Prostate gland (tissue), 2 donors: ENCODE measurements around the gene PDILT. TPM values are rescaled to one million over a fixed set of nuclear protein-coding genes. Genes with fewer than 3 reads are reported as not detected.
A peak's percentile ranks its signal among the peaks of the same experiment; 100 is the strongest.

Source experiments
- DNase-seq: peaks from one replicate; pipeline ENCODE4 v3.0.0-alpha.2; 2019; ENCODE audit warnings: low spot score
- H3K27ac ChIP-seq, 2 donors: fragments of 200-600 bp; sonication (generic); 2 replicates each; pipeline ENCODE4 v1.5.1; 2017 to 2019
- H3K27me3 ChIP-seq: fragments of 200-600 bp; sonication (generic); replicated peaks from 2 replicates; pipeline ENCODE4 v1.5.1; 2019; ENCODE audit not compliant: insufficient read depth
- H3K36me3 ChIP-seq, 2 donors: fragments of 200-600 bp; sonication (generic); 1 replicate in 1 of 2; 2 replicates in 1 of 2; pipeline versions ENCODE4 v1.5.1 to v1.8.1; 2017 to 2019
- H3K4me1 ChIP-seq: fragments of 200-600 bp; sonication (generic); replicated peaks from 2 replicates; pipeline ENCODE4 v1.5.1; 2019
- H3K4me3 ChIP-seq, 2 donors: fragments of 200-600 bp; sonication (generic); 2 replicates each; pipeline ENCODE4 v1.5.1; 2017 to 2019
- H3K9me3 ChIP-seq: fragments of 200-600 bp; sonication (generic); 2 replicates; pipeline ENCODE4 v1.5.1; 2017
- POLR2A ChIP-seq: fragments of 450-650 bp; IDR thresholded peaks from one replicate; pipeline ENCODE4 v1.6.1; 2016; ENCODE audit warnings: antibody characterized with exemption, mild to moderate bottlenecking
- POLR2AphosphoS5 ChIP-seq: sonication (generic); formaldehyde crosslinking; IDR thresholded peaks from one replicate; pipeline ENCODE4 v1.6.1; 2017; ENCODE audit warnings: antibody characterized with exemption
- WGBS: methylation state at CpG from one replicate; pipeline ENCODE4 v1.1.5; 2018; 5-methylcytosine and 5-hydroxymethylcytosine counted together
- intact Hi-C: fragments of 100-400 bp; cut with DNase I; formaldehyde crosslinking; loops from one replicate; pipeline ENCODE4 v1.14.2; 2022
- total RNA-seq, 2 donors: library from RNA; depleted of rRNA; stranded (reverse); fragments of >200 nt; gene quantifications; one replicate each; pipeline ENCODE4 v1.1.0, GENCODE V29; 2016
- TF ChIP-seq, protein P1 (sequence below), 4 experiments: fragments of 200-600 bp in 2 of 4; fragments of 450-650 bp in 2 of 4; sonication (generic) in 2 of 4; IDR thresholded peaks; 1 replicate in 3 of 4; 2 replicates in 1 of 4; pipeline ENCODE4 v1.5.1; 2016 to 2019; ENCODE audit warnings: antibody characterized with exemption in 4 of 4, mild to moderate bottlenecking in 2 of 4, moderate library complexity in 2 of 4

PDILT gene
- total RNA-seq, 2 donors from 2014 or later, result 0.87 to 2.4 TPM

GRCh38 chr16:20332411-20332810 lies 72.1 kb downstream of the PDILT start:
- DNase-seq, result no peak
- Histone ChIP-seq H3K27ac (no peak overlapping the region), H3K4me3 (no peak overlapping the region), H3K9me3 (no peaks in the 10 kb centered on the region), H3K4me1 (no peaks in the 10 kb centered on the region), H3K27me3 (no peaks in the 10 kb centered on the region), H3K36me3 (no peaks in the 10 kb centered on the region)
- no peak for TF ChIP-seq POLR2AphosphoS5
- TF ChIP-seq, protein P1, sequence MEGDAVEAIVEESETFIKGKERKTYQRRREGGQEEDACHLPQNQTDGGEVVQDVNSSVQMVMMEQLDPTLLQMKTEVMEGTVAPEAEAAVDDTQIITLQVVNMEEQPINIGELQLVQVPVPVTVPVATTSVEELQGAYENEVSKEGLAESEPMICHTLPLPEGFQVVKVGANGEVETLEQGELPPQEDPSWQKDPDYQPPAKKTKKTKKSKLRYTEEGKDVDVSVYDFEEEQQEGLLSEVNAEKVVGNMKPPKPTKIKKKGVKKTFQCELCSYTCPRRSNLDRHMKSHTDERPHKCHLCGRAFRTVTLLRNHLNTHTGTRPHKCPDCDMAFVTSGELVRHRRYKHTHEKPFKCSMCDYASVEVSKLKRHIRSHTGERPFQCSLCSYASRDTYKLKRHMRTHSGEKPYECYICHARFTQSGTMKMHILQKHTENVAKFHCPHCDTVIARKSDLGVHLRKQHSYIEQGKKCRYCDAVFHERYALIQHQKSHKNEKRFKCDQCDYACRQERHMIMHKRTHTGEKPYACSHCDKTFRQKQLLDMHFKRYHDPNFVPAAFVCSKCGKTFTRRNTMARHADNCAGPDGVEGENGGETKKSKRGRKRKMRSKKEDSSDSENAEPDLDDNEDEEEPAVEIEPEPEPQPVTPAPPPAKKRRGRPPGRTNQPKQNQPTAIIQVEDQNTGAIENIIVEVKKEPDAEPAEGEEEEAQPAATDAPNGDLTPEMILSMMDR (IDR thresholded peaks at IDR 0.05), result no peak
- no peak for TF ChIP-seq POLR2A
- 91% methylated on average over 8 of the region's 8 CpGs for WGBS
- intact Hi-C loops, result no loop called here

GRCh38 chr16:20331635-20332034 lies 72.9 kb downstream of the PDILT start:
- no peaks in the 10 kb centered on the region for H3K9me3 ChIP-seq
- no peak overlapping the region for H3K27ac ChIP-seq
- DNase-seq, result no peak
- 84% methylated on average over 4 of the region's 5 CpGs for whole genome bisulfite sequencing
- H3K27me3 ChIP-seq, result no peaks in the 10 kb centered on the region
- H3K4me3 ChIP-seq, result no peak overlapping the region
- TF ChIP-seq POLR2AphosphoS5 (no peak), POLR2A (no peak)
- TF ChIP-seq, protein P1 (IDR thresholded peaks at IDR 0.05), result no peak
- no peaks in the 10 kb centered on the region for H3K36me3 ChIP-seq
- intact Hi-C loops, result no loop called here
- H3K4me1 ChIP-seq, result no peaks in the 10 kb centered on the region

- H3K4me1 ChIP-seq, result peaks cover 5% of the 10 kb centered on the region
- TF ChIP-seq POLR2AphosphoS5, result no peak
- no peak for TF ChIP-seq POLR2A
- TF ChIP-seq, protein P1 (IDR thresholded peaks at IDR 0.05), result no peak
- peak overlapping the region in 1 of 2 donors; percentile 22 for H3K27ac ChIP-seq
- no peak for DNase-seq
- intact Hi-C loops, result no loop called here
- 69% methylated on average over 5 of the region's 5 CpGs for WGBS
- no peak overlapping the region for H3K4me3 ChIP-seq
- no peaks in the 10 kb centered on the region for H3K27me3 ChIP-seq
- H3K9me3 ChIP-seq, result no peaks in the 10 kb centered on the region
- H3K36me3 ChIP-seq, result no peaks in the 10 kb centered on the region
Measured at GRCh38 chr16:20329392-20330138, 75.0 kb downstream of the PDILT start.

DNA sequence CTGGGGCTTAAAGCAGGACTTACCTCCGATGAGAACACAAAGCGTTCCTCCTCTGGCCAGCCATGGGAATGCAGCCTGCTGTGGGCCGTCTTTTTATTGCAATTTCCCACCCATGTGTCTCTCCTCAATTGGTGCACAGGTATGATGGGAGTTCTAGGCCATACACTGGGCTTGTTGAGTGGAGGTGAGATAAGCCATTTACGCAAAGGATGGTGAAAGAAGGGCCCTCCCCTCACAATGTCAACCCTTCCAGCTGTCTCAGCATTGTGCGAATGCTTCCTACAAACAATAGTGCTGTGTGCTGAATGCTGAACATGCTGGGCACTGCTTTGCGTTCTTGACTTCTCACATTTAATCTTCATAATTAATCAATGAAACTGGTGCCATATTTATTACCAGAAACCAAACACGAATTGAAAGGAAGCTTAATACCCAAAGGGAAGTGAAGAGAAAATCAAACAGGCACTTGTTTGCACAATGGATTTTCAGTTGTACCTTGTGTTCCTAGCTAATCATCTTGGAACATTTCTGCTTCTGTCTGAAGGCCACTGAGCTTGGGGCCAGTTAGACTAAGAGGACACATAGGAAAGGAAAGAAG lies 77.0 kb downstream of the PDILT start, which contains the start of gene GP2:
TSS of gene GP2 (minus strand) at position 70 of the 598 bp plus-strand sequence. CDS start 1,082 bp downstream, outside the sequence.
- 48% methylated on average over 7 of the region's 7 CpGs for WGBS
- DNase-seq, result peak; percentile 22
- H3K9me3 ChIP-seq, result no peaks in the 10 kb centered on the region
- H3K4me1 ChIP-seq, result peaks cover 5% of the 10 kb centered on the region
- intact Hi-C loops, result no loop called here
- TF ChIP-seq, protein P1 (IDR thresholded peaks at IDR 0.05), result peak in 1 of 4 experiments; percentile 38
- TF ChIP-seq POLR2A (no peak), POLR2AphosphoS5 (no peak)
- no peaks in the 10 kb centered on the region for H3K27me3 ChIP-seq
- no peak within 1 kb of the TSS for H3K4me3 ChIP-seq
- H3K36me3 ChIP-seq, result no peaks in the 10 kb centered on the region
- H3K27ac ChIP-seq, result peak within 1 kb of the TSS; percentile 21 to 52

GRCh38 chr16:20326321-20326720 lies 78.2 kb downstream of the PDILT start:
- TF ChIP-seq, protein P1 (IDR thresholded peaks at IDR 0.05), result no peak
- TF ChIP-seq POLR2A (no peak), POLR2AphosphoS5 (no peak)
- H3K36me3 ChIP-seq, result no peaks in the 10 kb centered on the region
- no peaks in the 10 kb centered on the region for H3K9me3 ChIP-seq
- peaks cover 5% of the 10 kb centered on the region for H3K4me1 ChIP-seq
- WGBS, result 61% methylated on average over 3 of the region's 3 CpGs
- intact Hi-C loops, result no loop called here
- H3K27me3 ChIP-seq, result no peaks in the 10 kb centered on the region
- H3K27ac ChIP-seq, result no peak overlapping the region
- DNase-seq, result no peak
- no peak overlapping the region for H3K4me3 ChIP-seq
